GM21381 (cell line): ENCODE data around the gene FOXP1.

Source experiments
- ATAC-seq: cut with Tn5 transposase; IDR thresholded peaks from one replicate; pipeline ENCODE4 v1.9.1; 2021; ENCODE audit warnings: mild to moderate bottlenecking, moderate library complexity; ENCODE audit not compliant: unreplicated experiment

FOXP1 gene

DNA sequence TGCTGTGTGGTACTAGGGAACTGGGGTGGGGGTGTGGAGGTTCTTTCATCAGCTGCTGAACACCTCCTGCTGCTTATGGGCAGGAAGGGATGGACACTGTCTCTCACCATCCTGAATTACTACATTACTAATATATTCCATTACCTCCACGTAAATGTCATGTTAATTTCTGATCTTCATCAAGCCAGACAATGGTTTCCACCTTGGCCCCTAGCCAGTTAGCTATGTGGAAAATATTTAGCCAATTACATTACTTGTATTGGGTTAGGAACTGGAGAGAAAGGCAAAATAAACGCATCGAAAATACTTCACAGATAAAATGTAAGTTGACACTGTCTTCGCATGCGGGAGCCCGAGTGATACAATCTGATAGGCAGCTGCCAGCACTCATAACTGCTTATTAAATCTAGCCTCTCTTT, 95.1 kb downstream of the FOXP1 start:
- no peak for ATAC-seq

DNA sequence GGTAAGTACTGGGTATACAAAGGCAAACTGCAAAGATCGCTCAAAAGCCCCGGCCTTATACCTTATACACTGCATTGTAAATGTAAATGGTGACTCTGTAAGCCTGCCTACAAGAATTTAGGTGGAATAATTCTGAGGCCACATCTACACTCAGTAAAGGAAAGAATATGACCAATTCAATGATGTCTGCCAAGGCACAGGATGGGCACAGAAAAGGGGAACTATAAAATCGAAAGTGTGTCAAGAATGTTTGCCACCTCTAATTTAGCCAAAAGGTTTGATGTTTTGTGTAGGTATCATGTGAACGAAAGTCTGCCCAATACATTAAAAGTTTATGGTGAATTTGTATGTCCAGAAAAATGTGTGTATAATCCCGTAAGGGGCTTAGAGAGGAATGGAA, 96.1 kb downstream of the FOXP1 start:
- no peak for ATAC-seq

DNA sequence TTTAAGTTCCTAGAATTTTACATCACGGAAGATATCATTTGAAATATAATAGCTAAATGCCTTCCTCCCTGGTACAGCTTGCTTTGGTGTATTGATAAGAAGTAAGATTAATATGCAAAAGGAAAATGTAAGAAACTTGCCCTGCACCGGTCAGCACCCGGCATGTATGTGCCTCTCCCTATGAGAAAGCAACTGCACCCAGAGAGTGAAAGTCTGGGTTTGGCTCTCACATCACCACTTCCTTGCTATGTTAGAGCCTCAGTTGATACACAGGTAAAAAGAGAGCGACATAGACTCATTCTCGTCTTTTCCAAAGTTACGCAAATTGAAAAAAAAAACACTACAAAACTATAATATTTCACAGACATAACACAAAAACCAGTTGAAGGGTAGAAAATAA, 96.7 kb downstream of the FOXP1 start:
- ATAC-seq, result no peak

DNA sequence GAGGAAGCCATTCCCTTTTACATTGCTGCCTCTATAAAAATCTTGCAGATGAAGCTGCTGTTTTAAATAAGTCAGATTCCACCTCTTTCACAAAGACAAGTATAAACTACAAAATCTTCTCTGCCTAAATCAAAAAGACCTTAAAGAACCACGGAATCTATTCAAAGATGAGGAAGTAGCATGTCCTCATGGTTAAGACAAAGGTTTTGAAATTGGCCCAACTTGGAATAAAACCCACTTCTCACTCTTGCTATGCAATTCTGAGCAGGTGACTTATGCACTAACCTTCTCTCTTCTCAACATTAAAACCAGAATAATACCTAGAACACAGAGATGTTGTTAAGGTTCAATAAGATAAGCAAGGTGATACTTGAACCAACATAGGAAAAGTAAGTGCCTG, 97.6 kb downstream of the FOXP1 start:
- ATAC-seq, result no peak

DNA sequence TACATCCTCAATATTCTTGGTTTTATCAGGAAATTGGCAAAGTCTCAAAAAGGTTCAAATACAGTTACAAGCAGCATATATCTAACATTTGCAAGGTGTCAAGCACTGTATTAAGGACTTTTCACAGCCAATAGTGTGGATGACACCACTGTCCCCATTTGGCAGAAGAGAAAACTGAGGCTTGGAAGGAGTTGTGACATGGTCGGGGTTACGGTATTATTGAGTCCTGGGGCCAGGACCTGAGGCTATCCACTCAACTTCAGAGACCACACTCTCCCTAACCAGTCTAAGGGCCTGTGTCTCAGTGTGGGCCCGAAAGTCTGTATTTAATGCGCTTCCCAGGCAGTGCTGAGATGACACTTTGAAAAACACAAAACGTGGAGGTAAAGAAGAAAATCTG, 99.1 kb downstream of the FOXP1 start:
- no peak for ATAC-seq

DNA sequence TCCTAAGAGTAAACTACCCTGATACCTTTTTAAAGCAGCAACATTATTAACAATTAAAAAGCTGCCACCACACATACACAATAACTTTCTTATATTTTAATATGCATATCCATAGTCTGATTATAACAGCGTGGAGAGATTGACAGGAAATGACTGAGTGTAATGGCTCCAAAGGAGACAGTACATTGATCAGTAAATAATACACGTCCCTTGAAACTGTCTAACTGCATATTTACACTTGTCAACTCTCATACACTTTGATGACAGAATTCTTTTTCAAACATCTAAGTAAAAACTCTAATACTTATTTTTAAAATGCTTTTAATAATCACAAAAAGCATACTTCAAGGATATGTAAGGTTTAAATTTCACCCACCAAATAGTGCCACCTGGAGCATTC, 99.5 kb downstream of the FOXP1 start:
- no peak for ATAC-seq

DNA sequence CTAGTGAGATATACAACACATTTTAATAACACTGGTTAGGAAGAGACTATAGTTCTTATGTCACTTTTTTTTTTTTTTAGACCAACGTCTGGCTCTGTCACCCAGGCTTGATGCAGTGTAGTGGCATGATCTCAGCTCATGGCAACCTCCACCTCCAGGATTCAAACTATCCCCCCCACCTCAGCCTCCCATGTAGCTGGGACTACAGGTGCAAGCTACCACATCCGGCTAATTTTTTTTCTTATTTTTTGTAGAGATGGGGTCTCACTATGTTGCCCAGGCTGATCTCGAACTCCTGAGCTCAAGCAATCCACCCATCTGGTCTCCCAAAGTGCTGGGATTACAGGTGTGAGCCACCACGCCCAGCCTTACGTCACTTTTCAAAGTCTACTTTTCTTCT, 100.8 kb downstream of the FOXP1 start:
- ATAC-seq, result no peak

DNA sequence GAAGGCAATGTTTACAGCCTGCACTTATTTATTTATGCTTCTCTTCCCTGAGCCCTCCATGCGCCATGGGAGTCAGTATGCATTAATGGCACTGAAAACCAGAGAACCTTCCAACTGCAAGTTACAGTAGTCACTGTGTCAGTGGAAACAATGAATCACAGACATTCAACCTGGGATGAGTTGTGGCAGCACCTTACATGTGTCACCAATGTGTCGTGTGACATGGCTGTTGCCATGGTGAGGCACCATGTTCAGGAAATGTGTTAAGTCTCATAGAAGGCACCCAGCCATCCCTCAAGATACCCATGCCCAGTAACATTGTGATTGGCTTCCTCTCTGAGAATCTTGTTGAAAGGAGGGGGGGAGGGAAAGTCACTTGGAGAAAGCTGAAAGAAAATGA, 105.0 kb downstream of the FOXP1 start:
- no peak for ATAC-seq

DNA sequence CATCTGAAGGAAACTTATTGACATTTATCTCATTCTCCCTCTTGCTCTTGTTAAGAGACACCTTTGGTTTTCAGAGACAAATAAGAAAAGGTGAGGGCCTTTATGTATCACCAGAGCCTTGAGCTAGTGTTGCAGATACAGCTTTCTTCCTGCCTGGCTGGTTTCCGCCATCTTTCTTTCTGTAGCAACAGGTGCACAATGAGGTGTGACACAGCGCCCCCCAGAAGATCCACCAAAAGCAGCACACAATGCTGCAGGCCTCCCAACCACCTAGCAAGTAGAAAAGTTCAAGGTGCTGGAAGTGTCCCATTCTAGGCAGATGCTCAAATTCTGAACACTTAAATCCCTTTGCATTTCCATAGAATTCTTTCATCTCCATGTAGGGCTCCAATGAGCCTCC, 106.6 kb downstream of the FOXP1 start:
- no peak for ATAC-seq

DNA sequence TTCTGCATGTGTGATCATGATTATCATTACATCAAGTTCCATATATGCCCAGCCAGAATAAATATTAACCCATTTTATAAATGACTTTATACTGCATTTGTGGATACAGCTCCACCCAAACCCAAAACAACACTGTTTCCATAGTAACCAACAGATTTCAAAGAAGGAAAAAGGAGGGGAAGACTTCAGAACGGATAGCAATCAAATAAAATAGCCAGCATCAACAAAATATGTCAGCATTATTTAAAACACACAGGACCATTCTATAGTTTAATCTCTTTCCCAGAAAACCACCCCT, 114.4 kb downstream of the FOXP1 start:
- ATAC-seq, result no peak

DNA sequence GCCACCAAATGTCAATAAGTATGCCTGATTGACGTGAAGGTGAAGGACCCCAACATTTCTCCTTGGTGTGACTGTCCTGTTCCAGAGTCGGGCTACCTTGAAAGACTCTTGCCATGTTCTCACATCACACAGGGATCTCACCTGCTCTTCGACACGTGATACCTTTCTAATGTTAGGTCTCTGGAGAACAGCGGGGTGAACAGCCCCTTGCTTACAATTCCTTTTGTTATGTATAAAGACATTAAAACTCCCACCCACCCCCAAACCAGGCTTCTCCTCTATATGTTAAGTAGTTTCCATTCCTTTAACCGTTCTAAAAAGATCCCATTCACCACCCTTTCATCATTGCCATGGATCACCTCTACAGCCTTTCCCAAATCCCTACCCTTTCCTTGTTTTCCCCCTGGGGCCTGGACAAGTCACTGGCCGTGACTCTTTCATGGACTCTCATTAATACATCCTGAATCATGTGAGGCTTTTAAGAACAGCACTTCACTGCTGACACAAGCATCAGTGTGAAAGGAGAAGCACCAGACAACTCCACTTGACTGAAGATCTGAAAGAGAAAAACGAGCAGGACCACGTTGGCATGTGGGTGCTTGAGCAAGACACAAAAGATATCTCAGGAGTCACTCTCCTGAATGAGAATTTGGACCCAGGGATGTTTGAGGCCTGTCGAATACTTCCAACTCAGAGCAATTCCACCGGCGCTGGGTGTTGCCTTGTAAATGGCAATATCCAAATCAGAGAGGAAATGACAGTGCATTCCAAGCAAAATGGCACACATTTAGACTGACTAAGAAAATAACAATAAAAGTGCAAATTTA, 115.0 kb downstream of the FOXP1 start:
- no peak for ATAC-seq

DNA sequence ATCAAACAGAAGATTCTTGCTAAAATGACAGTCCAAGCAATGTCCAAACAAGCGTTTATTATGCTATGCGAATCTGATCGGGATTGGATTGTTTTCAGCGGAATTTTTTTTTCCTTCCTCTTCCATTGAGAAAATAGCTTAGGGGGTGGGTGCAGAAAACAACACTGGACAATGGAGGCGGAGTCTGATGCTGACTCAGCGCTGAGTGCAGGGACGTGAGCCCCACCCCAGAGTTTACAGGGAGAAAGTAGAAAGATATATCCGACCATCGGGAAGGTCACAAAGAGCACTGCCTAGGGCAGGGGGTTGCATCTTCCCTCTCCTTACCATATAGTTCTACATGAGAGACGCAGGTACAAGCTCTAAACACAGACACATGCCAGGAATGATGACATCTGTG, 117.0 kb downstream of the FOXP1 start:
- ATAC-seq, result no peak

DNA sequence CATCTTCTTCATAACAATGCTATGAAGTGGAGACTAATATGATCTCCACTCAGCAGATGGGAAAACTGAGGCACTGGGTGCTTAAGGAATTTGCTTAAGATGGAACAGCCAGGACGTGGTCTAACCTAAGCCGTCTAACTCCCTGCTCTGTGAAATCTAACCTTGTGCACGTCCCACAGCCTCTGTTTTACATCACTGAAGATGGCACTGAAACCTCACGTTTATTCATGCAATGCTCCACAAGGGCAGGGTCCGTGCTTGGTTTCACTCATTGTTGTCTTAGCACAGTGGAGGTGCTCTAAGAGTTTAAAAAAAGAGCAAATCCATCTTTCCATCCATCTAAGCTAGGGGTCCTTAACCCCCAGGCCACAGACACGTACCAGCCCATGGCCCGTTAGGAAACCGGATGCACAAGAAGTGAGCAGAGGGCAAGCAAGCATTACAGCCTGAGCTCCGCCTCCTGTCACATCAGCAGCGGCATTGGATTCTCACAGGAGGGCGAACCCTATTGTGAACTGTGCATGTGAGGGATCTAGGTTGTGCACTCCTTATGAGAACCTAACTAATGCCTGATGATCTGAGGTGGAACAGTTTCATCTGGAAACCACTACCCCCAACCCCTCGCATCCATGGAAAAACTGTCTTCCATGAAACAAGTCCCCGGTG, 118.0 kb downstream of the FOXP1 start:
- ATAC-seq, result no peak

DNA sequence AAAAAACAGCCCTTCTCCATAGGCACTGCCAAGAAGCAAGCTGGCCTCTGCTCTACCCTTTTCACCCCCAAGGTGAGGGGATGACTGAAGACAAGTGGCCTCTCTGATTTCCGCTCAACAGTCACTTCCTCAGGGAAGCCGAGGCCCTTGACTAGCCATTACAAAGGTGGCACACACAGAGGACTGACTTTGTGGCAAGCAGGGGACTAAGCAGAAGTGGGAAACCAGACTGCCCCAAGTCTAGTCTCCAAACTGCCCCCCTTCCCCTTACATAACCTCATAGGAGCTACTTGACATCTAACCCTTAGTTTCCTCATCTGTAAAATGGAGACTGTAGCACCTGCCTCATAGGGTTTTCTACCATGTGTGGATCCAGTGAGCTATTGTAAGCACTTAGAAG, 118.9 kb downstream of the FOXP1 start:
- ATAC-seq, result no peak

DNA sequence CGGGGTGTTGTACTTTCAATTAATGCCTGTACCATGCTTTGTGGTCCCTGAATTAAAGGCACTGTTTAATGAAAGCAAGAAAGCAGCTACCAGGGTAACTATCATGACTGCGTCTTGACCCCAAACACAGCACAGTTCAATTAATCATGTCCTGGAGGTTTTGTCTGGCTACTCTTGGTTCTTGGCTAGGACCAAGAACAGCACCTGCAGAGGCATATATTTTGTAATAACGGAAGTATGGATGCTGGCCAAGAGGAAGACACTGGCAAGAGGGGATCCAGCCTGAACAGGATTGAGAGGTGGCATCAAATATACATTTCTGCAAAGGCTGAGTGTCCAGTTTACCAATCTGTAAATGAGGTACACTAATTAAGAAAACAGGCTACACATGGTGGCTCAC, 119.9 kb downstream of the FOXP1 start:
- no peak for ATAC-seq

DNA sequence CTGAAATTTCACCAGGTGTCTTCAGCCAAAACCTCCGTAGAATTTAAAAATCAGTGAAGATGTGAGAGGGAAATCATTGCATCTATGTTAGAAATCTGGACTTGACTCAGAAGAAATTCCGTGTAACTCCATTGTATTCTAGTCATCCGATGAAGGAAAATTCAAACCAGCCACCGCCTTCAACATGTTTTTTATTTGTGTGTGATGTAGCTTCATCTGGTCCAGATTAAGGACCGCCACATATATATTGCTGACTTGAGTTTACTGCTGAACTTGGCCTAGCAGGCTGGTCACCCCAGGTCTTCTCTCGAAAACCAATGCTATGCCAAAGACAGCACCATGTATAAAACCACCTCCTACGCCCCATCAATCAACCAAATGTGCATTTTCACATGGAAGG, 120.9 kb downstream of the FOXP1 start:
- ATAC-seq, result no peak

DNA sequence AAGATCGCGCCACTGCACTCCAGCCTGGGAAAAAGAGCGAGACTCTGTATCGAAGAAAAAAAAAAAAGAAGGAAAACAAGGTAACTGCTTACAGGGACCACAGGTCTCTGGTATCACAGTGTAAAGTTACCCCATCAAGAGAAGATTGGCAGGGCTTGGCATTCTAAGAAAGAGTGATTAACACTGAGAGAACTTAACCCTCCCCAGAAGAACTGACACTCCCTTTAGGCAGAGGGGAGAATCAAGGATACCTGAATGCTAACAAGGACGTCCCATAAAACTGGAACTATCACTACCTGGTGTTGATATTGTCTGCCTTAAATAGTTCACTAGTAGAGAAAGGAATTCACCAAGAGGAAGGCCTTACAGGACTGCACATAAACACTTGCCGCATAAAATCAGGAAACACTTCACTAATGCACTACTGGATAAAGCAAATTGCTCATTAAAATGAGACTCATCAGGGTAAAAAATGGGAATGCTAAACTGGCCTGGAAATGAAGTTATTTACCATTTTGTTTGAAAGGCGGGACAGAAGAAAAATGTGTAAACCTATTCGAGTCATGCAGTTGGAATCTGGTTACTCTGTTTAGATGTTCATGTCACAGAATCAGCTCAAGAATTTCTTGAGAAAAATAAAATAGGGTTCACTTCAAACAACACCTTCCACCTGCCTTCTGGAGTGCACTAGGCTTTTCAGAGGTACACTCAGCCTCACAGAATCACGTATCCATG, 121.6 kb downstream of the FOXP1 start:
- no peak for ATAC-seq

DNA sequence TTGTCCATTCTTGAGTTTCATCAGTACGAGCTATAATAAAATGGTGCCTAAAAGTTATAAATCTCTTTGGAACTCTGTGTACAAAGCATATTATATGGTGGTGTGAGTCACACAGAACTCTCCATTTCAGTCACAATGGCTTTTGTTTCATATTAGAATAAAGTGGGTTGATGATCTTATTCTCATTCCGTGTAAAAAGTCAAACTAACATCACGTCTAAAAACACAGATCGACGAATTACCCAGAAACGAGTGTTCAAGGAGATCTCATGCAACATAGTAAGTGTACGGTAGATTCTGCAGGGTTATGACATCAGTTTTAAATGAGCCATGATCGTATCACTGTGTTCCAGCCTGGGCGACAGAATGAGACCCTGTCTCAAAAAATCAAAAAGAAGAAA, 122.4 kb downstream of the FOXP1 start:
- ATAC-seq, result no peak

DNA sequence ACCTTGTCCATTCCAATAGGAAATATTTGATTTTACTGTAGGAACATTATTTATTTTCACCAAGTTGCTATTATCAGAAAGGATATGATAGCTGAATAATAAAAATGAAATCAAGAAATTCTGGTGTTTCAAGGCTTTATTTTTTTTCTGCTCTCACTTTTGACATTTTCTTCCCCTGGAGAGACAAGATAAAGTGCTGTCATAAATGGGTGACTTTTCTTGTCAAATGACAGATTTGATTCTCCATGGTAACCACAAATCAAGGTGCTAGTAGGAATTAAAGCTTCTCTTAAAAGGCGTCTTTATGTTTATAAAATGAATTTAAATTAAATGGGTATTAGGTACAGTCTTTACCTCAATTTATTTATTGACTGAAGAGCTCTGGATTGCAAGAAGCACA, 124.6 kb downstream of the FOXP1 start:
- no peak for ATAC-seq

DNA sequence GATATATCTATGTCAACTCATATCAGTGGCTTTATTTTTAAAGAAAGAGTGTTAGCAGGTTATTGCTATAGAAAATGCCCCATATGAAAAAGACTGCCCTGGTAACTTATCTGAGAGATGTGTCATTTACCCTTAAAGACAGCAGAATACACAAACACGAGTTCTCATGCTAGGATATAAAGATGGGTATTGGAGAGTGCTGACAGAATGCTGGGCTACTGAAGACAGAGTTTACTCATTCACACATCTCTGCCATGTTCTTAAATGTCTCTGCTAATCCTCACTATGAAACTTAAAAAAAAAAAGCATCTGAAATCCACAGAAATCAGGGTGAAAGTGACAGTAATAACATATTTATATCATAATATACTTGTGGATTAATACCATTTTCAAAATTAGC, 126.7 kb downstream of the FOXP1 start:
- ATAC-seq, result no peak

DNA sequence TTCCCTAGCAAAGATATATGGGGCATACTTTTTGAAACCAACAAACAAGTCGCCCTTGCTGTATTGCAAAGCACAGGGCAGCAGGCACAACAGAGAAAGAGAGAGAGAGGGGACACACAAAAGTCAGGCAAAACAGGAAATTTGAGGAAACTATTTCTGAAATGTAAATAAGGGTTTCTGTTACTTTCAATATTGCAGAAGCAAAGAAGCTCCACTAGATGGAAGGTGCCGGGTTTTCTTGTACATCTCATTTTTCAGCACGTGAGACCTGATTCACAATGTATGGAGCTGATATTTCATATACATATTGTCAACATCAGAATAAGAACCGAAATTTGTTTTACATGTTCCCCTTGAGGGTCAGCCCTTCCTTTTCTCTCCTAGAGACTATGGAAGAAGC, 127.4 kb downstream of the FOXP1 start:
- no peak for ATAC-seq
